ENCODE data around the gene TECPR1. TPM values are rescaled to one million over a fixed set of nuclear protein-coding genes. Genes with fewer than 3 reads are reported as not detected.

TECPR1 gene
- total RNA-seq, 4 donors from 2014 or later: 16.0 to 59.6 (median 33.9) TPM

DNA sequence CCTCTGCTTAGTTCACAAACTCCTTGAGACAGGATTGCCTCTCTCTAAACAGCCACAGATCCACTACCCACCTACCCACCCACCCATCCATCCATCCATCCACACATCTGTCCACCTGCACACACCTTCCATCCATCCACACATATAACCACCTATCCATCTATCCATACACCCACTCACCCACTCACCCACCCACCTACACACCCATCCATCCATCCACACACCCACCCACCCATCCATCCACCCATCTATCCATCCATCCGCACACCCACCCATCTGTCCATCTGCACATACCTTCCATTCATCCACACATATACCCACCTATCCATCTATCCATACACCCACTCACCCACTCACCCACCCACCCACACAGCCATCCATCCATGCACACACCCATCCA is 9.7 kb downstream of the TECPR1 start:
- ATAC-seq (no peak), DNase-seq (no peak)
- in situ Hi-C loops (cut with MboI; ENCODE audit: low sequenced_read_pairs in 4 of 4): loop anchor here in 1 of 4 donors (25.0 kb wide), 1 partner anchor 130 kb away; the partner anchor contains the start of gene LMTK2
- Histone ChIP-seq H3K27ac (no peak overlapping the region), H3K36me3 (peaks cover 0 to 46% of the 10 kb centered on the region in 2 donors), H3K27me3 (no peaks in the 10 kb centered on the region), H3K4me1 (no peaks in the 10 kb centered on the region), H3K4me3 (no peak overlapping the region), H3K9me3 (no peaks in the 10 kb centered on the region)
- intact Hi-C loops (cut with DNase I; ENCODE audit: low total_unique reads): loop anchor here (5.0 kb wide), 1 partner anchor 220 kb away; no protein-coding TSS in a partner anchor
- TF ChIP-seq, protein P1, sequence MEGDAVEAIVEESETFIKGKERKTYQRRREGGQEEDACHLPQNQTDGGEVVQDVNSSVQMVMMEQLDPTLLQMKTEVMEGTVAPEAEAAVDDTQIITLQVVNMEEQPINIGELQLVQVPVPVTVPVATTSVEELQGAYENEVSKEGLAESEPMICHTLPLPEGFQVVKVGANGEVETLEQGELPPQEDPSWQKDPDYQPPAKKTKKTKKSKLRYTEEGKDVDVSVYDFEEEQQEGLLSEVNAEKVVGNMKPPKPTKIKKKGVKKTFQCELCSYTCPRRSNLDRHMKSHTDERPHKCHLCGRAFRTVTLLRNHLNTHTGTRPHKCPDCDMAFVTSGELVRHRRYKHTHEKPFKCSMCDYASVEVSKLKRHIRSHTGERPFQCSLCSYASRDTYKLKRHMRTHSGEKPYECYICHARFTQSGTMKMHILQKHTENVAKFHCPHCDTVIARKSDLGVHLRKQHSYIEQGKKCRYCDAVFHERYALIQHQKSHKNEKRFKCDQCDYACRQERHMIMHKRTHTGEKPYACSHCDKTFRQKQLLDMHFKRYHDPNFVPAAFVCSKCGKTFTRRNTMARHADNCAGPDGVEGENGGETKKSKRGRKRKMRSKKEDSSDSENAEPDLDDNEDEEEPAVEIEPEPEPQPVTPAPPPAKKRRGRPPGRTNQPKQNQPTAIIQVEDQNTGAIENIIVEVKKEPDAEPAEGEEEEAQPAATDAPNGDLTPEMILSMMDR (IDR thresholded peaks at IDR 0.05 in 4 of 5, conservative IDR thresholded peaks at IDR 0.05 in 1 of 5): no peak
- no peak for TF ChIP-seq POLR2A (IDR thresholded peaks at IDR 0.05)

DNA sequence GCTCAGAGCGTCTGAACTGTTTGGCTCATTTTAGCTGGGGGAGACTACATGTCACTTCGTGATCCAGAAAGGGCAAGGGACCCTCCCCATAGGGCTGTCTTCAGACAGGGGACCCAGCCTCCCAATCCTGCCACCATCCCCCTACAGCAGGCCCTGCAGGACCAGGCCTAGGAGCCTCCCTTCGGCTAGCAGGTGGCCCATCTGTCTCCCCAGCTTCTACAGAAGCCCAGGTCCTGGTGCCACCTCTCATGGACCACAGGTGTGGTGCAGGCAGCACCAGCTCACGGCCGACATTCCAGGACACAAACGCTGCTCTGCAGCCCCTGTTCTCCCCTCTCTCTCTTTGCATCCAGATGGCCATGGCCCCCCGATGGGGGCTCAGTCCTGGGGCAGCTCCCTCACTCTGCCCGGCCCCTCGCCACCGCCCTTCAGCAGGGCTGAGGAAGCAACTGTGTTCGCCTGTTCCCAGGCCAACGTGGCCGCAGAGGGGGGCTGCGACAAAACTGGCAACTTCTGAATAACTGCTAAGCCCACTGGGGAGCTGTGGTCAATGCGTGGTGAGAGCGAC is 10.3 kb downstream of the TECPR1 start:
- H3K36me3 ChIP-seq: peaks cover 0 to 46% of the 10 kb centered on the region in 2 donors
- H3K4me3 ChIP-seq: no peak overlapping the region
- in situ Hi-C loops (cut with MboI; ENCODE audit: low sequenced_read_pairs in 4 of 4): loop anchor here in 1 of 4 donors (25.0 kb wide), 1 partner anchor 129 kb away; the partner anchor contains the start of gene LMTK2
- DNase-seq (no peak), ATAC-seq (no peak)
- H3K4me1 ChIP-seq: no peaks in the 10 kb centered on the region
- H3K27me3 ChIP-seq: no peaks in the 10 kb centered on the region
- no peaks in the 10 kb centered on the region for H3K9me3 ChIP-seq
- no peak overlapping the region for H3K27ac ChIP-seq
- TF ChIP-seq, protein P1 (IDR thresholded peaks at IDR 0.05 in 4 of 5, conservative IDR thresholded peaks at IDR 0.05 in 1 of 5): no peak
- TF ChIP-seq POLR2A (IDR thresholded peaks at IDR 0.05): no peak
- intact Hi-C loops (cut with DNase I; ENCODE audit: low total_unique reads): loop anchor here (5.0 kb wide), 1 partner anchor 219 kb away; no protein-coding TSS in a partner anchor

DNA sequence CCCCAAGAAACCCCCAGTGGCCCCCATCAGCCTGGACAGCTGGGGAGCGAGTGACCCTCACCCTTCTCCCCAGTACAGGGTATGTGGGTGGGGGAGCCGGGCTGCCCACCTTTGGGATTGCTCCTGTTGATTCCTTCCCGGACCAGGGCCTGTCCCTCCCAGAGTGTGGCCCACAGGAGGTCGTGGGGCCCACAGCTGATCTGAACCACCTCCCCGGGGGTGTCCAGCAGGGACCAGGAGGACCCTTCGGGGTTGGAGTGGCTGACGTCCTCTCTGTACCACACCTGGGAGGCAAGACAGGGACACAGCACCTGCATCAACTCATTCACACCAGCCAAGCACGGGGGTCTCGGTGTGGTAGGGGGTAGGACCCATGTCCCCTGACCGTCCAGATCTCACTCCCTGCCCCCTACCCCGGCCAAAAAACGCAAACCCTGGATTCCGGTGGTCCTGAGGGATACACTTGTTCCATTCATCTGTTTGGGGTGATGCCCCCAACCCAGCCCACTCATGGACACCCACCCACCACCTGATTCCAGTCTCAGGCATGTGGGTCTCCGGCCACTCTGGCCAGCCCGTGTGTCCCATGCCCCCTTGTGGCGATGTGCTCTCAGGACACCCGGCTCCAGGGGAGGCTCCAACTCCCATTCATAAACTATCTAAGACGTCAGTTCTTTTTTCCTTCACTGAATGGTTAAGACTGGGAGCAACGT is 10.9 kb downstream of the TECPR1 start:
- Histone ChIP-seq H3K27ac (no peak overlapping the region), H3K27me3 (no peaks in the 10 kb centered on the region), H3K4me1 (no peaks in the 10 kb centered on the region), H3K9me3 (no peaks in the 10 kb centered on the region), H3K4me3 (no peak overlapping the region), H3K36me3 (peaks cover 0 to 46% of the 10 kb centered on the region in 2 donors)
- intact Hi-C loops (cut with DNase I; ENCODE audit: low total_unique reads): loop anchor here (5.0 kb wide), 1 partner anchor 219 kb away; no protein-coding TSS in a partner anchor
- peak; percentile 55 to 63 for ATAC-seq
- no peak for TF ChIP-seq POLR2A (IDR thresholded peaks at IDR 0.05)
- TF ChIP-seq, protein P1 (IDR thresholded peaks at IDR 0.05 in 4 of 5, conservative IDR thresholded peaks at IDR 0.05 in 1 of 5): peak; percentile 25 to 75 (median 67)
- no peak for DNase-seq
- in situ Hi-C loops (cut with MboI; ENCODE audit: low sequenced_read_pairs in 4 of 4): loop anchor here in 1 of 4 donors (25.0 kb wide), 1 partner anchor 129 kb away; the partner anchor contains the start of gene LMTK2

DNA sequence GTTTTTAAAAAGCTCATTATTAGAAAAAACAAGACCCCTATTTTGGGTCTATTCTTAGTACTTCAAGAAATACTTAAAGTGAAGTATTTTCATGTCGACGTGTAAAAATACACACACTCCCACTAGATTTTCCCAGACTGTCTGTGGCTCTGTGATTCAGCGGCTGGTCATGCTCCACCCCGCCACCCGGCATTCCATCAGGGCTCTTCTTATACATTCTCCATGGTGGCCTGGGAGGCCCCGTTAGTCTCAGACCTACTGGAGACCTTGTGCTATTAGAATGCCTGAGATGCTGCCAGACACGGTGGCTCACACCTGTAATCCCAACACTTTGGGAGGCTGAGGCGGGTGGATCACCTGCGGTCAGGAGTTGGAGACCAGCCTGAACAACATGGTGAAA is 13.1 kb downstream of the TECPR1 start:
- Histone ChIP-seq H3K4me3 (no peak overlapping the region), H3K27me3 (no peaks in the 10 kb centered on the region), H3K27ac (no peak overlapping the region), H3K9me3 (no peaks in the 10 kb centered on the region), H3K4me1 (no peaks in the 10 kb centered on the region), H3K36me3 (peaks cover 0 to 39% of the 10 kb centered on the region in 2 donors)
- ATAC-seq (no peak), DNase-seq (no peak)
- in situ Hi-C loops (cut with MboI; ENCODE audit: low sequenced_read_pairs in 4 of 4): loop anchor here in 1 of 4 donors (25.0 kb wide), 1 partner anchor 127 kb away; the partner anchor contains the start of gene LMTK2
- TF ChIP-seq POLR2A (IDR thresholded peaks at IDR 0.05): no peak
- TF ChIP-seq, protein P1 (IDR thresholded peaks at IDR 0.05 in 4 of 5, conservative IDR thresholded peaks at IDR 0.05 in 1 of 5): no peak
- intact Hi-C loops (cut with DNase I; ENCODE audit: low total_unique reads): no loop called here
